GM12864 (cell line): ENCODE data around the gene MIXL1.

ENCODE experiments used
- DNase-seq: peaks from one replicate; pipeline ENCODE4 v3.0.0-alpha.2; 2011; ENCODE audit warnings: low read depth
- H3K4me3 ChIP-seq: 2 replicates; pipeline ENCODE4 v1.5.1; 2011; ENCODE audit warnings: mild to moderate bottlenecking, low read depth, low read length, control low read depth
- CTCF ChIP-seq: IDR thresholded peaks from 2 replicates; pipeline ENCODE4 v1.5.1; 2011; ENCODE audit warnings: low read depth, mild to moderate bottlenecking, moderate library complexity, low read length, control low read depth, inconsistent platforms; ENCODE audit errors: missing control alignments

The MIXL1 gene

GRCh38 chr1:226223157-226223785, at the start of gene MIXL1:
Gene MIXL1, plus strand, starts transcription at chr1:226223664. Its CDS starts 18 bp downstream, at chr1:226223682.
- no peak for TF ChIP-seq CTCF
- peak within 1 kb of the TSS; percentile 74 for H3K4me3 ChIP-seq
- DNase-seq = no peak

- no peak for TF ChIP-seq CTCF
- DNase-seq = no peak
- no peak overlapping the region for H3K4me3 ChIP-seq
Observed at GRCh38 chr1:226176870-226177269, 46.6 kb upstream of the MIXL1 start.

- no peak for DNase-seq
- peak overlapping the region; percentile 16 for H3K4me3 ChIP-seq
- peak; percentile 41 for TF ChIP-seq CTCF
Observed at GRCh38 chr1:226181996-226182714, 41.3 kb upstream of the MIXL1 start.

- no peak for TF ChIP-seq CTCF
- H3K4me3 ChIP-seq = peak overlapping the region; percentile 93
- DNase-seq = no peak
Observed at GRCh38 chr1:226185141-226186036, 38.1 kb upstream of the MIXL1 start.

GRCh38 chr1:226186124-226187018, 37.1 kb upstream of the MIXL1 start, which contains the start of gene ACBD3:
Gene ACBD3, minus strand, starts transcription at chr1:226186741. Its CDS starts 66 bp downstream, at chr1:226186675.
- DNase-seq = peak; percentile 65
- H3K4me3 ChIP-seq = peak within 1 kb of the TSS; percentile 93
- peak; percentile 12 for TF ChIP-seq CTCF

- H3K4me3 ChIP-seq = peak overlapping the region; percentile 93
- no peak for TF ChIP-seq CTCF
- DNase-seq = no peak
Observed at GRCh38 chr1:226187019-226187322, 36.5 kb upstream of the MIXL1 start.
